ENCODE data around the gene OR1D2.

GRCh38 chr17:3048727-3049471 is 55.3 kb downstream of the OR1D2 start:
- peak; percentile 84 for TF ChIP-seq CTCF (IDR thresholded peaks at IDR 0.05; ENCODE audit: low read length)
- TF ChIP-seq EZH2 (optimal IDR thresholded peaks at IDR 0.05; ENCODE audit: low read depth, low read length): no peak

All from MM.1S (cell line).